GM12878 (cell line): Measurements from ENCODE around the gene ATF6B. TPM values are rescaled to one million over a fixed set of nuclear protein-coding genes. Genes with fewer than 3 reads are reported as not detected.

ENCODE experiments used
- ATAC-seq: fragments of 200-7000 bp; cut with Tn5 transposase; 3 replicates; pipeline ENCODE4 v1.9.1; 2020; ENCODE audit warnings: mild to moderate bottlenecking, moderate library complexity
- BruUV-seq: library from RNA; stranded (reverse); fragments of 400-500 nt; replicated peaks from 2 replicates; lab custom pipeline; 2021; lab: Mats Ljungman, UMichigan
- CTCF ChIA-PET: fragments of 300-600 bp; sonication (Branson Sonifier 250); formaldehyde crosslinking; extraction: SDS; loops from one replicate; lab custom pipeline; 2021; ENCODE audit warnings: inconsistent platforms; lab: Yijun Ruan, JAX
- POLR2A ChIA-PET: fragments of 350-600 bp; formaldehyde crosslinking; extraction: SDS; loops from one replicate; lab custom pipeline; 2021; ENCODE audit warnings: inconsistent platforms; lab: Charles Lee
- RAD21 ChIA-PET: fragments of 300-600 bp; sonication (Branson Sonifier 250); formaldehyde crosslinking; loops from one replicate; lab custom pipeline; 2023; ENCODE audit warnings: antibody characterized with exemption; ENCODE audit not compliant: unreplicated experiment; lab: Charles Lee
- SMC1A ChIA-PET: fragments of 300-600 bp; sonication (Branson Sonifier 250); formaldehyde crosslinking; loops from one replicate; lab custom pipeline; 2023; ENCODE audit not compliant: unreplicated experiment, uncharacterized antibody; lab: Charles Lee
- DNase-seq: peaks from one replicate; pipeline ENCODE4 v3.0.0-alpha.2; 2011; ENCODE audit warnings: low read depth, low spot score
- FAIRE-seq: peaks from 3 replicates; lab custom pipeline; 2011; peaks lifted over from hg19 to GRCh38; lab: Jason Lieb, UNC
- H2AFZ ChIP-seq: 2 replicates; pipeline ENCODE4 v1.6.0; 2011; ENCODE audit warnings: low read depth, low read length, control low read depth; ENCODE audit not compliant: control insufficient read depth
- H3K27ac ChIP-seq: 2 replicates; pipeline ENCODE4 v1.5.1; 2011; ENCODE audit warnings: control low read depth; ENCODE audit not compliant: control insufficient read depth, insufficient read depth
- H3K27me3 ChIP-seq, 2 experiments: replicated peaks in 1 of 2; 2 replicates each; pipeline versions ENCODE4 v1.6.0 to v1.6.1; 2011; ENCODE audit warnings: low read length in 1 of 2; ENCODE audit not compliant: control insufficient read depth in 2 of 2, insufficient read depth in 2 of 2
- H3K36me3 ChIP-seq, 2 experiments: 2 replicates each; pipeline ENCODE4 v1.5.1; 2011; ENCODE audit warnings: low read length in 1 of 2; ENCODE audit not compliant: control insufficient read depth in 2 of 2, insufficient read depth in 2 of 2
- H3K4me1 ChIP-seq: 2 replicates; pipeline ENCODE4 v1.6.1; 2011; ENCODE audit warnings: mild to moderate bottlenecking, low read length, moderate library complexity, mixed read lengths; ENCODE audit not compliant: control insufficient read depth, insufficient read depth
- H3K4me2 ChIP-seq: 2 replicates; pipeline ENCODE4 v1.6.0; 2011; ENCODE audit warnings: control low read depth; ENCODE audit not compliant: control insufficient read depth, insufficient read depth
- H3K4me3 ChIP-seq: fragments of 200-600 bp; sonication (generic); 2 replicates; pipeline ENCODE4 v1.5.1; 2016
- H3K79me2 ChIP-seq: 2 replicates; pipeline ENCODE4 v1.6.0; 2011; ENCODE audit warnings: low read length; ENCODE audit not compliant: control insufficient read depth, insufficient read depth
- H3K9ac ChIP-seq: 2 replicates; pipeline ENCODE4 v1.8.0; 2011; ENCODE audit warnings: low read length, control low read depth, mixed read lengths; ENCODE audit not compliant: control insufficient read depth, insufficient read depth
- H3K9me3 ChIP-seq: replicated peaks from 3 replicates; pipeline ENCODE4 v1.5.1; 2011; ENCODE audit warnings: mild to moderate bottlenecking, low read length; ENCODE audit not compliant: control insufficient read depth, insufficient read depth
- H4K20me1 ChIP-seq: 2 replicates; pipeline ENCODE4 v1.6.0; 2011; ENCODE audit not compliant: control insufficient read depth, insufficient read depth
- BHLHE40 ChIP-seq, 2 experiments: fragments of 450-650 bp in 1 of 2; IDR thresholded peaks; 2 replicates each; pipeline ENCODE4 v1.6.1; 2011 to 2017; ENCODE audit warnings: low read depth in 2 of 2, borderline replicate concordance in 1 of 2, improper control_type of control experiment in 1 of 2, low read length in 1 of 2, mild to moderate bottlenecking in 1 of 2
- CHD1 ChIP-seq: IDR thresholded peaks from 2 replicates; pipeline ENCODE4 v1.6.1; 2012; ENCODE audit warnings: low read depth, low read length, improper control_type of control experiment
- E4F1 ChIP-seq: fragments of 450-650 bp; IDR thresholded peaks from 2 replicates; pipeline ENCODE4 v1.6.1; 2018; ENCODE audit warnings: borderline replicate concordance, mild to moderate bottlenecking; ENCODE audit not compliant: partially characterized antibody
- ETV6 ChIP-seq, 2 experiments: fragments of 450-650 bp in 1 of 2; IDR thresholded peaks in 1 of 2; conservative IDR thresholded peaks in 1 of 2; 2 replicates each; pipeline ENCODE4 v1.6.1; 2014; ENCODE audit warnings: antibody characterized with exemption in 1 of 2, borderline replicate concordance in 1 of 2, low read depth in 1 of 2, mild to moderate bottlenecking in 1 of 2, moderate library complexity in 1 of 2
- EZH2 ChIP-seq: IDR thresholded peaks from 2 replicates; pipeline ENCODE4 v1.6.1; 2012; ENCODE audit warnings: low read depth, mild to moderate bottlenecking, control low read depth, inconsistent platforms, low read length, borderline replicate concordance; ENCODE audit not compliant: control insufficient read depth
- GATAD2B ChIP-seq: fragments of 450-650 bp; conservative IDR thresholded peaks from 2 replicates; pipeline ENCODE4 v1.6.1; 2017; ENCODE audit warnings: low read depth, mild to moderate bottlenecking, moderate library complexity
- IRF3 ChIP-seq: fragments of 450-650 bp; IDR thresholded peaks from 2 replicates; pipeline ENCODE4 v1.6.1; 2014; ENCODE audit warnings: mild to moderate bottlenecking
- JUND ChIP-seq: IDR thresholded peaks from 2 replicates; pipeline ENCODE4 v1.6.1; 2012; ENCODE audit warnings: low read depth, mild to moderate bottlenecking, low read length, improper control_type of control experiment, moderate library complexity
- KAT2A ChIP-seq: conservative IDR thresholded peaks from 2 replicates; pipeline ENCODE4 v1.6.1; 2011; ENCODE audit warnings: low read depth, low read length; ENCODE audit not compliant: control insufficient read depth
- MTA3 ChIP-seq: IDR thresholded peaks from 2 replicates; pipeline ENCODE4 v1.6.1; 2012; ENCODE audit warnings: low read length, inconsistent platforms, borderline replicate concordance
- MYC ChIP-seq: IDR thresholded peaks from 2 replicates; pipeline ENCODE4 v1.6.1; 2011; ENCODE audit warnings: mild to moderate bottlenecking, low read length, moderate library complexity, inconsistent platforms; ENCODE audit not compliant: insufficient read depth, insufficient replicate concordance, insufficient read length, severe bottlenecking
- POU2F2 ChIP-seq: IDR thresholded peaks from 3 replicates; pipeline ENCODE4 v1.6.1; 2011; ENCODE audit warnings: low read depth, mild to moderate bottlenecking, low read length, borderline replicate concordance
- SRF ChIP-seq, 2 experiments: IDR thresholded peaks; 2 replicates each; pipeline ENCODE4 v1.6.1; 2011; ENCODE audit warnings: low read depth in 2 of 2, low read length in 2 of 2, mild to moderate bottlenecking in 1 of 2, moderate library complexity in 1 of 2
- TAF1 ChIP-seq: IDR thresholded peaks from 2 replicates; pipeline ENCODE4 v1.6.1; 2011; ENCODE audit warnings: mild to moderate bottlenecking, low read depth, low read length, borderline replicate concordance
- USF2 ChIP-seq: IDR thresholded peaks from 2 replicates; pipeline ENCODE4 v1.6.1; 2011; ENCODE audit warnings: low read depth, low read length, improper control_type of control experiment, borderline replicate concordance
- whole genome bisulfite sequencing: methylation state at CpG from one replicate; pipeline ENCODE4 v1.1.6; 2016; ENCODE audit warnings: low lambda C conversion rate; ENCODE audit not compliant: insufficient replicate concordance, insufficient coverage; ENCODE audit errors: missing lambda C conversion rate; 5-methylcytosine and 5-hydroxymethylcytosine counted together
- in situ Hi-C: fragments of 300-500 bp; cut with MboI; formaldehyde crosslinking; loops from 9 replicates; pipeline ENCODE4 v1.14.3; 2018; ENCODE audit warnings: mixed read lengths
- intact Hi-C: fragments of 100-400 bp; cut with micrococcal nuclease; formaldehyde crosslinking; loops from one replicate; pipeline ENCODE4 v1.14.2; 2022; ENCODE audit not compliant: unreplicated experiment
- polyA plus RNA-seq, 11 experiments: library from polyadenylated mRNA; depleted of rRNA in 4 of 11; unstranded in 6 of 11; stranded (reverse) in 5 of 11; fragments of >200 nt; fragmentation: Nextera tagmentation in 4 of 11; fragmentation: Illumina TruSeq in 1 of 11; extraction: Ambion mirVana in 4 of 11; extraction: Trizol in 1 of 11; gene quantifications; 1 replicate in 1 of 11; 2 replicates in 10 of 11; pipeline versions ENCODE4 v1.2.1 to v1.2.3, GENCODE V29; 2011 to 2016; ENCODE audit warnings: inconsistent platforms in 2 of 11, missing spikeins in 2 of 11, low read depth in 1 of 11
- total RNA-seq, 4 experiments: library from RNA; depleted of rRNA in 3 of 4; stranded (reverse); fragments of >200 nt in 3 of 4; fragmentation: Illumina TruSeq in 1 of 4; extraction: Trizol in 1 of 4; gene quantifications; 2 replicates each; pipeline versions ENCODE4 v1.2.1 to v1.2.3, GENCODE V29; 2013 to 2021

Gene ATF6B
- total and polyA plus RNA-seq, 10 of the 15 experiments (the other 5 are each of a cell fraction or from before 2014, with no cell fraction given): 13.6 to 83.9 (median 44.0) TPM

- no peak for TF ChIP-seq USF2
- no peak for TF ChIP-seq POU2F2
- TF ChIP-seq CHD1: no peak
- TF ChIP-seq, all 136 proteins: peak for 0
These were observed 46.7 kb downstream of the ATF6B start (continued) for GRCh38 chr6:32081168-32081990.

GRCh38 chr6:32079566-32080290 lies 48.3 kb downstream of the ATF6B start:
- no peak for DNase-seq
- in situ Hi-C loops (no loop called here), intact Hi-C loops (no loop called here)
- Histone ChIP-seq H3K36me3 (no peaks in the 10 kb centered on the region), H4K20me1 (no peaks in the 10 kb centered on the region), H3K79me2 (no peaks in the 10 kb centered on the region), H3K9me3 (no peaks in the 10 kb centered on the region), H3K27me3 (peaks cover 3 to 8% of the 10 kb centered on the region in 2 experiments; a peak in 3 of 4 replicates), H3K27ac (no peak overlapping the region), H2AFZ (no peak overlapping the region), H3K4me2 (no peak overlapping the region), H3K9ac (no peak overlapping the region), H3K4me1 (no peaks in the 10 kb centered on the region), H3K4me3 (no peak overlapping the region)
- ChIA-PET RAD21 (no interaction called here), POLR2A (no interaction called here), CTCF (interaction anchor here (0.6 kb wide), 1 partner anchor 338 kb away, joined by 3 read pairs; no protein-coding TSS in a partner anchor), SMC1A (no interaction called here)
- FAIRE-seq: no peak
- 33% methylated on average over 6 of the region's 7 CpGs for WGBS
- ATAC-seq: no peak
- BruUV-seq: no TSS peak
- TF ChIP-seq TAF1 (no peak), MYC (no peak), ETV6 (conservative IDR thresholded peaks at IDR 0.05 in 1 of 2, IDR thresholded peaks at IDR 0.05 in 1 of 2; ENCODE audit: borderline replicate concordance in 1 of 2, low read depth in 1 of 2) (no peak), GATAD2B (no peak), KAT2A (no peak), IRF3 (no peak), E4F1 (no peak), BHLHE40 (IDR thresholded peaks at IDR 0.05; ENCODE audit: borderline replicate concordance in 1 of 2, low read depth in 2 of 2, low read length in 1 of 2) (no peak), JUND (no peak), MTA3 (no peak), SRF (IDR thresholded peaks at IDR 0.05; ENCODE audit: low read depth in 2 of 2, low read length in 2 of 2) (no peak), EZH2 (no peak)
